Dedifferentiated amniotic fluid mesenchymal stem cell (primary cell): ENCODE results near the gene TFPI.
A peak's percentile ranks its signal among the peaks of the same experiment; 100 is the strongest.

ENCODE experiments used
- DNase-seq: peaks from one replicate; pipeline ENCODE4 v3.0.0-alpha.2; 2016; ENCODE audit errors: extremely low spot score

The TFPI gene

DNA sequence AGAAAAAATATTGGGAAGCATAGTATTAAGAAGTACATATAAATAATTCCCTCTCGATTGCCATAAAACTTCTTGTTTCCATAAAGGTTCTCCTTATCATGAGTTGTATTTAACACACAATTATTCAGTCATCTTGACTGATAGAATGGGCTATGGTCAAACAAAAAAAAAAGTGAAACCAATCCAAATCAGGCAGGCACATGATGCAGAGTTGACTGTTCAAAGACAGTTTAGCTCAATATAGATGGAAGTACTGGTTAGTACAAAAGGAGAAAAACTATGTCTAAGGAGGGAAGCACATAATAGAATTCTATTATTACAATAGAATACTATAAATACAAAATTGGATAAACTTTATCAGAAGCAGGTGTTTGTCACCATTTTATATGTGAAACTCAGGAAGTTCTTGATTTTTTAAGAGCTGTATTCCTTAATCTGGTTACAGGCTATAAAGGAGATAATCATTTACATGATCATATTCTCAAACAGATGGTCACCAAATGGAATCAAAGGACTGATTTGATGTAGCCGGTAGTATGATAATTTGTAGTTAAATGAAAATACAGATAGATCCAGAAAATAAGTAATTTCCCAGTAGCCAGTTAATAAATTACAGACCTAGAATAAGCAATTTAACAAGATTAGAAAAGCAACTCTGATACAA lies 88.0 kb downstream of the TFPI start:
- DNase-seq = no peak

DNA sequence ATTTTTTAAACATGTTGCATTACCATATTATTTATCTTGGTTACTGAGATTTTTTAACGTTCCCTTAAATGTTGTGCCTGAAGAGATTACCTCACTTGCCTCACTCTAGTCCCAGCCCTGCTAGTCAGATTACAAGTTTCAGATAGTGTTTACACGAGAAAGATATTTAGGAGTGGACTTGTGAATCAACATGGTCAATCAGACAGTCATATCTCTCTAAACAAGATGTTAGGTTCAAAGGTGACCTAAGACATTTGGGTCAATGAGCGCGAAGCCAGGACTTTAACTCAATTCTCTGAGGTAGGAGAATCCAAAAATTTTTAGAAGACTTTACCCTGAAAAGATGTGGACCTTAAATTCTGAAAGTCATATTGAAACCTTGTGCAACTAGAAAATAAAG lies 91.4 kb downstream of the TFPI start:
- DNase-seq = no peak

DNA sequence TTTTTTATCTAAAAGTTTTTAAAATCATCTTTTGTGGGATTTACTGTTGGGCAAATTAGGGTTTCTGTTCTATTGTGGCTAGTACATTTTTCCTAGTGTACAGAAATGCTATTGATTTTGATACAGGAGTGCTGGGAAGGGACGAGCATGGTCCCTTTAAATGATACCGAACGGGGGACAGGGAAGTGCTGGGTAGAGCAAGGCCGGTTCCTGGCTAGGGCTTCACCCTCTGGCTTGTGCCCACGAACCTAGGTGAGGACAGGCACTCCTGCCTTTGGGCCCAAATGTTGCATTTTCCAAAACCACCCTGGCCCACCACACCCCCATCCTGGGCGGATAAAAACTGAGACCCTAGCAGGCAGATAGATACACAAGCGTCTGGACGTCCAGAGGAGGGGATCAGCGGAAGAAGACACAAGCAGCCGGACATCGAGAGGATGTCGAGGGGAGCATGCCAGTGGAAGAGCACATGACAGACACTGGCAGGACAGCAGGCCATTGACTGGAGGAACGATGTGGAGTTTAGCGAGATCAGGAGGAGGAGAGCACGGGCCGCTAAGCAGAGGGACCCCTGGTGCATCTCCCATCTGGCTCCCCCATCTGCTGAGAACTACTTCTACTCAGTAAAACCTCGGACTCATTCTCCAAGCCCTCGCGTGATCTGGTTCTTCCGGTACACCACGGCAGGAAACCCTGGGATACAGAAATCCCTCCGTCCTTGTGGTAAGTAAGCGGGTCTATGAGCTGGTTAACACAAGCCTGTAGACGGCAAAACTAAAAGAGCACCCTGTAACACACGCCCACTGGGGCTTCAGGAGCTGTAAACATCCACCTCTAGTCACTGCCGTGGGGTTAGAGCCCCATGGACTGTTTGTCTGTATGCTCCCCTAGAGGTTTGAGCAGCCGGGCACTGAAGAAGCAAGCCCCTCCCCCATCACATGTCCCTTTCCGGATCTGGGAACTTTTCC lies 92.7 kb downstream of the TFPI start:
- no peak for DNase-seq

DNA sequence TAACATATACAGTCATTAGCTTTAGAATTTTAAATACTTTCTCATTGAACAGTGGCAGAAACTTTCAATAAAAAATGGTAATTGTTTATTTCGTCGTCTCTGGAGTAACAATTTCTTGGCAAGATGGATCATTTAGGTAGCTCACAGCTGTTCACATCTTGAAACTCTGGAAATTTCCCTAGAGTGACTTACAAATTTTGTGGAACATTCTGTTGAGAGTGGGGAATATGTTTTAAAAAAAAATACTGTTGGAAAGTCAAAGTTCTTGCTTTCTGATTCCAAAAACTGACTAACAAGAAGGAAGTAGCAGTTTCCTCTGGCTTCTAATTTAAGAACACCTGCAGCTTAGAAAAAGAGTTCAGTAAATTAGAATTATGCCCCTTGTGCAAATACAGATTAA lies 95.0 kb downstream of the TFPI start:
- DNase-seq = no peak

DNA sequence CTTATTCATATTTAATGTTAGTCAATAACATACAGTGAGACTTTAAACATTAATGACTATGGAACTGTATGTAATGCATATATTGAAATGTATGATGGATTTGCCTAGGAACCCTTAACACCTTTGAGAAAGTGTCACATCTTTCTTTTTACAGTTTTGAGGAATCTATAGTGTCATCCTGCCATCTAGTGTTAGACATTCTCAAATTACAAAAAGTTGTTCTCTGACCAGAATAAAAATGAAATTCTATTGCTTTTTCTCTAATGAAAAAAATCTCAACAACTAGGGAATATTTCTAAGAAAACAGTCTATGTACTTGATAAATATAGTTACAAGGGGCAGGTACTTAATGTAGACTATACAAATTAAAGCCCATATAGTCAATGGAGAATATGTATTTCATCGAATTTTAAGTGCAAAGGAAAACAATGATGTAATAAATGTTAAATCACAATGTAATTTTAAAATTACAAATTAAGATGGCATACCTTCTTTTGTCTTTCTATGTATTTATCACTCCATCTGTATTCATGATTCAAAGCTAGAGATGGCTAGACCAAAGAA lies 101.1 kb downstream of the TFPI start:
- peak; percentile 43 for DNase-seq

DNA sequence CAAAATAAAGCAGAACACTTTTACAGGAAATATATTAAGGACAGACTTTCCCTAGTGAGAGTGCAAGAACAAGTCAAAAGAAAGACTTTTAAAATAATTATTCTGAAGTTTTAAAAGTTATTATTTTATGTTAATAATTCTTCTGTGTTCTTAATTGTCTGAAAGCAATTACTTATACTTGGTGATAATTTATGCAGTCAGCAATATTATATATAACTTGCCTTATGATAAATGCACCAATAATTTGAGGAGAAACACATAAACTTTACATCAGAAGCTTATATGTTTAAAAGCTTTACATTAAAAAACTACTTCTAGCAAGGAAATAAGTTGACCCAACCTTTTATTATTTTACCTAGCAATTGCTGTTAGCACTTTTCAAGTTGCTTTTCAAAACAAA lies 102.7 kb downstream of the TFPI start:
- DNase-seq = no peak

DNA sequence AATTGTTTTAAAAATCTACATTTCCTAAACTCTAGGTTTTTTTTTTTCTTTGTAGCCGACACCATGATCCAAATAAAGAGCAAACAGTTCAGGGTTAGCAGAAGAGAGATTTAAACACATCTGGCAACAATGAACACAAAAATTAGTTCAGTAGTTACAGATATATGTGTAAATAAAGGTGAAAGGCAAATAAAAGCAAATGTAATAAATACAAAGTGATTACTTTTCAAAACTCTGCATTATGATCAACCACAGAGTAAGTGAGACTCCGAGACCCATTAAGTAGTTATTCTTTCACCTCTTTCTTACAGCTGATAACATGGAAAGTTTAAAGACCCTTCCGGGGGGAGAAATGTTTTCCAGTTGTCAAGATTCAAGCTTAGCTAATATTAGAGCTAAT lies 106.9 kb downstream of the TFPI start:
- no peak for DNase-seq

DNA sequence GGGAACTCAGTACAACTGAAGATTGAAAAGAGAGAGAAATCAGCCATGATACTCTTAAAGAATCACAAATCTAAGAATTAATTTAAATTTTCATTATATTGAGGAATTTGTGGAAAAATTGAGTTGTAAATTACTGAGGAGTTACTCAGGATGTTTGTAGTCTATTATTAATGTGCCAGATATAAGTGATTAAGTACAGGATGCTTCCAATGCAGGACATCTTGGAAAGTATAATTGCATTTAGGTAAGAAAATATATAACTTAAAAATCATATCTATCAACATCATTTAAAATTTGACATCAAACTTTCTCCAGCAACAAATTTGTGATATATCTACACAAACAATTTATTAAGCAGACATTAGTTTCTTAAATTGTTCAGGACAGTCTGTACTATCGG lies 107.5 kb downstream of the TFPI start:
- DNase-seq = no peak

DNA sequence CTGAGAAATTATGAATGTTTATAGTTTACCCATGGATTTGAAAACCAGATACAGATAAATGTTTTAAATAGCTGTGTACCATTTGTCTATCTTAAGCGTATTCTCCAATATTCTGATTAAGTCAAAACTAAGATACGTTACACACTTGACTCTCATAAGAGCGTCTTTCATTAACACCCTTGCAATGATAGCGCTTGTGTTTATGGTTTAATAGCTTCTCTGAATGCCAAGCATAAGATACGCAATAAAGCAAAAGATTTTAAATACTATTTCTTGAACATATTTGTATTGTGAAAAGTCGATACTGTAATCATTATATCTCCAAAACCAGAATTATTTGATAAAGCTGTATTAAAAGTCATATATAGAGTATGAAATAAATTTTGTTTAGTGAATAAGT lies 109.2 kb downstream of the TFPI start:
- DNase-seq = no peak

DNA sequence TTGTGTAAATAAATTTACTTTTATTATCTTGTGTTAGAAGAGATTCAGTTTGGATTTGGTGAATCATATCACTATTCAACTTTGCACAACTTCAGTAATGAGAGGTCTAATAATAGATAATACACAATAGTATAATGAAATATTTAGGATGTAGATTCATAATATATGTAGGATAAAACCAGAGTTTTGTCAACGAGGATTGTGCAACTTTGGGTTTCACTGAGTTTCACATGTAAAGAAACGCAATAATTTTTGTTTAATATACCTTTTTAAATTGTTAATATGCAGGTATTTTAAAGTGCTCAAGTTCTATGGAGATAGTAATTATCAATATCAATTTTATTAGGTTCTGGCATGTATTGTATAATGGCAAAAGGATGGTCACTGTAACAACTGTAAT lies 111.5 kb downstream of the TFPI start:
- DNase-seq = no peak

DNA sequence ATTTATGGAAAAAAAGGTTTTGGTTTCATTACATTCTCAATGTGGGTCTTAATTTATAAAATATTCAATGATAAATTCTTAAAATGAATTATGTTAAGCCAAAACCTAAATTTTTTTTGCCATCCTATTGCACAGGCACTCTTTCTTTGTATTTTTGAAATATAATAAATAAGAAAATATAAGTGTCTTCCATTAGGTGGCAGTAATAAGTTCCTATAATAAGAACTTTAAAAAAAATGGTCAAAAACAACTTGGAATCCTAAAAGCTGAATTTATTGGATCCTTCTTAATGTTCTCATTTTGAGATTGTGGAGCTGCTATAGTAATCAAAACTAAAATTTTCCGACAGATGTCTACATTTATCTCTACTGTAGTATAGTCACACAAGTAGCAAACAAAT lies 111.9 kb downstream of the TFPI start:
- peak; percentile 33 for DNase-seq

DNA sequence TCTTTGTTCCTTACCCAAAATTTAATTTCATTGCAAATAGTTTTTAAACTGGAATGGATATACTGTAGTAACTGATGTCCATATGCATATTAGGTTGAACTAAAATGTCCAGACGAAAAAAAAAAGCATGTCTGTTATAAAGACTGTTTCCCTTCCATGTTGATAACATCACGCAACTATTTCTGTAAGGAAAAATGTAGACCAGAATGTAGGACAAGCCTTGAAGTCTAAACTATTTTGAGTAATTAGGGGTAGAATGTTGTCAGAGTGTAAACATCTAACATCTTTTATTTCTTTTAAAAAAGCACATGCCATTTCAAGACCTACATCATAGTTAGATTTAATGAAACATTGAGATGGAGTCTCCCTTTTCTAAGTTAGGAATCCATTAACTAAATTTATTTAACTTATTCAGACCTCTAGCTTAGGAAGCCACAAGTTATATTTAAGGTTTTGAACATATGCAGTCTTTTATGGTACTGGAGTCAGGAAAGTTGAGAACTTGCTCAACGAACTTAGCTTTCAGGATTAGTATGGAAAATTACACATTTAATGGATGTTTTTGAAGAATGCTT lies 114.0 kb downstream of the TFPI start:
- DNase-seq = no peak

DNA sequence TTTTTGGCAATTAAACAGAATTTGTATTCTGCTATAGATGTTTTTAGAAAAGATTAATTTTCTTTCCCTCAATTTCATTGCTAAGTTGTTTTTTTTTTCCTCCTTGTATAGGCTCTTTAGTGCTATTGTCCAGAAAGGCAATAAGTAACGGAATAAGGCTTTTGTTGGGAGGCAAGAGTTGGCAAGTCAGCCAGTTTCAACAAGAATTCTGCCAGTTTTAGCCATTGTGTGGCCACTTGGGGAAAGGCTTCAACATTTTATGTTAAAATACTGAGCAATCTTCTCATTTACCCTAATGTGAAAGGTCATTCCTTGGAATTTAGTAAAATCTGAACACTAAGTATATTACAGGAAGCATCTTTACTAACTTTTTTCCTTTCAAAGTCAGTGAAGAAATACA lies 115.8 kb downstream of the TFPI start:
- no peak for DNase-seq

DNA sequence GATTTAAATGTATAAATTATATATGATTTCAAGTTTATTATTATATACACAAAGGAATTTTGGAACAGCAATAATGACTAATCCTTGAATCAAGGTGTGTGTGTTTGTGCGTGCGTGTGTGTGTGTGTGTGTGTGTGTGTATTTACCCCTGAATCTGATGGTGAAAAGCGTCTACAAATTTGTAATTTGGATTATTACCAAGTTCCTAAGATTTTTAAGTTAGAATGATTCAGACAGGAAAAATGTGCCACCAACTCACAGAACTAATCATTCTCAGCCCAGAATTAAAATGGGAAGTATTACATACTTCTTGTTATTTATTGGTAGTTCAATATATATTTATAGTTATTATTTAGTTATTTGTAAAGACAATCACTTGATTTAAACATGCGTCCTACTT lies 118.5 kb downstream of the TFPI start:
- DNase-seq = no peak

DNA sequence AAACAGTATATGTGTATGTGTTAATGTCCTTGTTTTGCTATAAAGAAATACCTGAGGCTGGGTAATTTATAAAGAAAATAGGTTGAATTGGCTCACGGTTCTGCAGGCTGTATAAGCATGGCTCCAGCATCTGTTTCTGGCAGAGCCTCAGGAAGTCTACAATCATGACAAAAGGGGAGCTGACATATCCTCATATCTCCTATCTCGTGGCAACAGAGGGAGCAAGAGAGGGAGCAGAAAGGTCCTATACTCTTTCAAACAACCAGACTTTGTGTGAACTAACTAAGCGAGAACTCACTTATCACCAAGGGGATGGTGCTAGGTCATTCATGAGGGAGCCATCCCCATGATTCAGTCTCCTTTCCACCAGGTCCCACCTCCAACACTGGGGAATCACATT lies 119.2 kb downstream of the TFPI start:
- no peak for DNase-seq

DNA sequence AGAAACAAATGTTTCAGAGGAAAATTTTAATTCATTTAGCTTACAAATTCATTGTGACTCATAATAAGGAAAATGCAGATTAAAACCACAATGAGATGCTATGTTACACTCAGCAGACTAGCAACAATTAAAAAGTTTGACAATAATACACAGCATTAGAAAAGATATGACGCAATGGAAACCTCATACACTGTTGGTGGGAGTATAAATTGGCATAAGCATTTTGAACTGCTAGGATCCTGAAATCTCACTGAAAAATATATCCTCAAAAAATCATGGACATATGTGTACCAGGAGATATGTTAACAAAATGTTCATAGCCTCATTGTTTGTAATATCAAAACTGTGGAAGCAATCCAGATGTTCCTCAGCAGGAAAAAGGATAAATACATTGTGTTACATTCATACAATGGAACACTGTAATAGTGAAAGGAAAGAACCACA lies 119.9 kb downstream of the TFPI start:
- no peak for DNase-seq

DNA sequence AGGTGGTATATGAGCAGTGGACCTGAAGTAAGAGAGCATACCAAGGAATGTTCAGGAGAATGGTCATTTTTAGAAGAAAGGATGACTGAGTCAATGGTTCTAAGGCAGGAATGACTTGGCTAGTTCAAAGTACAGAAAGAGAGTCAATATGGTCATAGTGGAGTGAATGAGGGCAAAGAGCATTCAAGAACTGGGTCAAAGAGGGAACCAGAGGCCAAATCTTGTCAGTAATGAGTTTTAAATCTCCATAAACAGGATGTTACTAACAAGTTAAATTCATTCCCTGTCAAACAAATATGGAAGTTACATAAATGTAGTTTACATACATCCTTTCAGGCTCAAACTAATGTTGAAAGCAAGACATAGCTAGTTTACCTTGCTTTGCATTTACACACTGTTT lies 122.3 kb downstream of the TFPI start:
- DNase-seq = no peak

DNA sequence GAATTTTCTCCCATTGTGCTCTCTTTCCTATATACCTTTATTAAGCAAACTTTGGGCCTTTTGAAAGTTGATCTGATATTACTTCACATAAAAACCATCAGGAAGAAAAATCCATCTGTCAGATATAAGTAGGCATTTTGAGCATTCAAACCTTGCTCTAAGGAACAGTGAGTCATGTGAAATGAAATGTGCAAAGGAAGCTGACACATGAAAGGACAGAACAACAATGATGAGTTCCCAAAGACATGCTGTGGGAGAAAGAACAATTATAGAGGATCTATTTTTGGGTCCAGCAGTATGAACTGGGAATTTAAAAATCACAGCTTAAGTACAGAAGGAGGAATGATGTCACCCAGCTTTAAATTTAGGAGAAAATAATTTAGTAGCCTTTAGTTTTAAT lies 124.2 kb downstream of the TFPI start:
- DNase-seq = peak; percentile 27

DNA sequence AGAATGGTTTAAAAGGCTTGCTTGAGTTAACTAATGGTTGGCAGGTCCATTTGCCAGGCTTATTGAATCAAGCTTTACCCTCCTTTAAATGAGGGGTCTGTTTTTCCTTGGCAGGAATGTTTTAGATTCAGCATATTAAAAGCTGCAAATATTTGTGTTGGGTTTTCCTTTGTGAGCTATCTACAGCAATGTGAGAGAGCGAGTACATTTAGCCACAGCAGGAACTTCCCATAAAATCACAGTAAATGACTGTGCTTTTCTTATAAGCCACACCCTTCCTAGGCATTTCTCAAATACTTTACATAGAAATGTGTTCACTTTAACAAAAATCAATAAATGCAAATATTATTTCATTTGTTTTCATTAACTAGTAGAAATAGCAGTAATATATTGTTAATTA lies 130.1 kb downstream of the TFPI start:
- no peak for DNase-seq

DNA sequence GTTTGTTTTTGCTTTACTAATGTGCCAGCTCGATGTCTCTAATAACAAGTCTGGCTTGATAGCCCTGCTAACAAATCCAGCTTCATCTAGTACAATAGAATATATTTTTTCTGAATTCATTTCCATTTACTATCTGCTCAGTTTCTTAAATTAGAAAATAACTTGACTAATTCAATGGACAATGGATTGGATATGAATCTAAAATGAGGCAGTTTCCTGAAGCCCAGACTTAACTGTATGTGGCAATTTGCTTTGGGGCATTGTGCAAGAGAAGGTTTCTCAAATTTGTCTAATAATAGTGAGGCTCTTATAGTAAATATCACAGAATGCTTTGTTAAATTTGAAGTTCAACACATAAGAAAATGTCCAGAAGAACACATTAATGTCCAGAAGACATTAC lies 132.0 kb downstream of the TFPI start:
- no peak for DNase-seq

DNA sequence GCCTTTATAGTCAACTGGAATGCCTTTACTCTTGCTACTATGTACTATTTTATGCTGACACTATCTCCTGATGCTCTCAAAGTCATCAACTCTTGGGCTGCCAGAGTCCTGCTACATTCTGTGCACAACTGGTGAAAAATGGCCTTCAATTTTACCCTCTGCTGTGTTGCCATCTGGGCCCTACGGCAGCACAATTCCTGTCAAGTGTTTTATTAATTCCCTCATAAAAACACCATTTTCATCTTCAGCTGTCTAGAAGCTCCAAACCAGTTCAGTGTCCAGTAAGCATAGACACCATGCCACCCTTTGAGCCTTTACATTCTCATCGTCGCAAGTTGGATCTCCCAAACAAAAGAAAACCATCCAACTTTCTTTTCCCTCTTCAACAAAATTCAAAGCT lies 132.7 kb downstream of the TFPI start:
- no peak for DNase-seq

DNA sequence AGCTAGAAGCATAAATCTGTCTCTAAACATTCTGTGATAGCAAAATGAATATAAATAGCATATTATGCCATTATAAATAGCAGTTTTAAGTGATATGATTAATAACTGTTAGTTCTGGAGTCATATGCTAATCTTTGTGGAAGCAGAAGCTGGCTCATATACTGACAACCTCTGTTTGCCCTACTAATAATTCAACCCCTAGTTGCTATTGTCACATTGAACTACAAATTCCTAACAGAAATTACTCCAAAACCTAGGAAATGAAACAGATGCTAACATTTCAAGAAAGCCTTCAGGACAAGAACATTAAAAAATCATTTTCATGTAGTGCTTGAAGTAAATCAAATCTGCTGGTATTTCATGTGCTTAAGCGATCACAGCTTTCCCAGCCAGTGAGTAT lies 134.4 kb downstream of the TFPI start:
- no peak for DNase-seq

DNA sequence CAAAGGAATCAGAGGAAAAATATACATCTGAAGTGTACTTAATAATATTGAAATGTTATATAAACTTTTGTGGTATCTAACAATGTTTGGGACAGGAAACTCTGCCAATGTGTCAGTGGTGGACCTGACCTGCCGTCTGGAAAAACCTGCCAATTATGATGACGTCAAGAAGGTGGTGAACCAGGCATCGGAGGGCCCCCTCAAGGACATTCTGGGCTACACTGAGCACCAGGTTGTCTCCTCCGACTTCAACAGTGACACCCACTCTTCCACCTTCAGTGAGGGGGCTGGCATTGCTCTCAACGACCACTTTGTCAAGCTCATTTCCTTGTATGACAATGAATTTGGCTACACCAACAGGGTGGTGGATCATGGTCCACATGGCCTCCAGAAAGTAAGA lies 138.8 kb downstream of the TFPI start:
- DNase-seq = no peak
